ENCODE results near the gene CLCA2. TPM values are rescaled to one million over a fixed set of nuclear protein-coding genes. Genes with fewer than 3 reads are reported as not detected.

The CLCA2 gene
- polyA plus RNA-seq, 1 donor from 2014 or later: not detected

DNA sequence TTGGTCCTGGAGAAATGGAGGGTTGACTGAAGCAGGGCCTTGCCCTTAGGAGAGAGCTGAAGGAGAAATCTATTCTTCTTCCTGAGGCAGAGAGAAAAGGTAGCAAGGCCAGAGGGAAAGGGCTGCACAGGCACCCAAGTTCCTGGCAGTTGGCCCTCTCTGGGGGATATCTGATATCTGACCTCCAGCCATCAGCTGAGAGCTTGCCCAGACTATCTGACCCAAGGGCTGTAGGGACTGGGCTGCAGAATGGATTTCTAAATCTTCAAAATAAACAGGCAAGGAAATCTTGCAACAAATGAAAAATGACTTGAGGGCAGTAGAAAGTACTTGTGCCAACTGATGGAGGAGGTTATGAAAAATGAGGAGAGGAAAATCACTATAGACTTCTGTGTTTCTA, 498 bp upstream of the CLCA2 start:
- Histone ChIP-seq H3K27ac (ENCODE audit: low read length) (no peak overlapping the region), H2AFZ (ENCODE audit: low read depth, low read length) (no peak overlapping the region), H3K4me3 (ENCODE audit: low read length) (no peak overlapping the region), H3F3A (ENCODE audit: insufficient read depth, low read length, poor library complexity, severe bottlenecking) (no peaks in the 10 kb centered on the region), H3K9me2 (ENCODE audit: insufficient read depth, low read length) (no peaks in the 10 kb centered on the region), H3K9ac (ENCODE audit: low read length) (no peak overlapping the region), H3K4me2 (ENCODE audit: low read length) (no peak overlapping the region), H4K20me1 (ENCODE audit: insufficient read depth) (no peaks in the 10 kb centered on the region), H3K36me3 (ENCODE audit: insufficient read depth, low read length) (no peaks in the 10 kb centered on the region), H3K9me3 (ENCODE audit: low read length) (no peaks in the 10 kb centered on the region), H3K79me2 (replicated peaks; ENCODE audit: insufficient read depth, low read length) (no peaks in the 10 kb centered on the region), H3K27me3 (ENCODE audit: insufficient read depth, low read depth, low read length) (no peaks in the 10 kb centered on the region)
- TF ChIP-seq, protein P1, sequence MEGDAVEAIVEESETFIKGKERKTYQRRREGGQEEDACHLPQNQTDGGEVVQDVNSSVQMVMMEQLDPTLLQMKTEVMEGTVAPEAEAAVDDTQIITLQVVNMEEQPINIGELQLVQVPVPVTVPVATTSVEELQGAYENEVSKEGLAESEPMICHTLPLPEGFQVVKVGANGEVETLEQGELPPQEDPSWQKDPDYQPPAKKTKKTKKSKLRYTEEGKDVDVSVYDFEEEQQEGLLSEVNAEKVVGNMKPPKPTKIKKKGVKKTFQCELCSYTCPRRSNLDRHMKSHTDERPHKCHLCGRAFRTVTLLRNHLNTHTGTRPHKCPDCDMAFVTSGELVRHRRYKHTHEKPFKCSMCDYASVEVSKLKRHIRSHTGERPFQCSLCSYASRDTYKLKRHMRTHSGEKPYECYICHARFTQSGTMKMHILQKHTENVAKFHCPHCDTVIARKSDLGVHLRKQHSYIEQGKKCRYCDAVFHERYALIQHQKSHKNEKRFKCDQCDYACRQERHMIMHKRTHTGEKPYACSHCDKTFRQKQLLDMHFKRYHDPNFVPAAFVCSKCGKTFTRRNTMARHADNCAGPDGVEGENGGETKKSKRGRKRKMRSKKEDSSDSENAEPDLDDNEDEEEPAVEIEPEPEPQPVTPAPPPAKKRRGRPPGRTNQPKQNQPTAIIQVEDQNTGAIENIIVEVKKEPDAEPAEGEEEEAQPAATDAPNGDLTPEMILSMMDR (IDR thresholded peaks at IDR 0.05; ENCODE audit: poor library complexity, severe bottlenecking): no peak
- TF ChIP-seq MXI1 (conservative IDR thresholded peaks at IDR 0.05; ENCODE audit: poor library complexity, severe bottlenecking): no peak
- TF ChIP-seq TAF1 (IDR thresholded peaks at IDR 0.05; ENCODE audit: low read depth): no peak
- no peak for TF ChIP-seq SMC3 (conservative IDR thresholded peaks at IDR 0.05; ENCODE audit: poor library complexity)
- TF ChIP-seq, protein P2, sequence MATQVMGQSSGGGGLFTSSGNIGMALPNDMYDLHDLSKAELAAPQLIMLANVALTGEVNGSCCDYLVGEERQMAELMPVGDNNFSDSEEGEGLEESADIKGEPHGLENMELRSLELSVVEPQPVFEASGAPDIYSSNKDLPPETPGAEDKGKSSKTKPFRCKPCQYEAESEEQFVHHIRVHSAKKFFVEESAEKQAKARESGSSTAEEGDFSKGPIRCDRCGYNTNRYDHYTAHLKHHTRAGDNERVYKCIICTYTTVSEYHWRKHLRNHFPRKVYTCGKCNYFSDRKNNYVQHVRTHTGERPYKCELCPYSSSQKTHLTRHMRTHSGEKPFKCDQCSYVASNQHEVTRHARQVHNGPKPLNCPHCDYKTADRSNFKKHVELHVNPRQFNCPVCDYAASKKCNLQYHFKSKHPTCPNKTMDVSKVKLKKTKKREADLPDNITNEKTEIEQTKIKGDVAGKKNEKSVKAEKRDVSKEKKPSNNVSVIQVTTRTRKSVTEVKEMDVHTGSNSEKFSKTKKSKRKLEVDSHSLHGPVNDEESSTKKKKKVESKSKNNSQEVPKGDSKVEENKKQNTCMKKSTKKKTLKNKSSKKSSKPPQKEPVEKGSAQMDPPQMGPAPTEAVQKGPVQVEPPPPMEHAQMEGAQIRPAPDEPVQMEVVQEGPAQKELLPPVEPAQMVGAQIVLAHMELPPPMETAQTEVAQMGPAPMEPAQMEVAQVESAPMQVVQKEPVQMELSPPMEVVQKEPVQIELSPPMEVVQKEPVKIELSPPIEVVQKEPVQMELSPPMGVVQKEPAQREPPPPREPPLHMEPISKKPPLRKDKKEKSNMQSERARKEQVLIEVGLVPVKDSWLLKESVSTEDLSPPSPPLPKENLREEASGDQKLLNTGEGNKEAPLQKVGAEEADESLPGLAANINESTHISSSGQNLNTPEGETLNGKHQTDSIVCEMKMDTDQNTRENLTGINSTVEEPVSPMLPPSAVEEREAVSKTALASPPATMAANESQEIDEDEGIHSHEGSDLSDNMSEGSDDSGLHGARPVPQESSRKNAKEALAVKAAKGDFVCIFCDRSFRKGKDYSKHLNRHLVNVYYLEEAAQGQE (IDR thresholded peaks at IDR 0.05; ENCODE audit: borderline replicate concordance): no peak
- TF ChIP-seq POLR2AphosphoS5 (IDR thresholded peaks at IDR 0.05): no peak
- TF ChIP-seq RAD21 (conservative IDR thresholded peaks at IDR 0.05): no peak
- TF ChIP-seq EP300 (conservative IDR thresholded peaks at IDR 0.05; ENCODE audit: poor library complexity, severe bottlenecking): no peak
- no peak for TF ChIP-seq EZH2 (IDR thresholded peaks at IDR 0.05; ENCODE audit: borderline replicate concordance, insufficient read depth, low read length, poor library complexity, severe bottlenecking)

DNA sequence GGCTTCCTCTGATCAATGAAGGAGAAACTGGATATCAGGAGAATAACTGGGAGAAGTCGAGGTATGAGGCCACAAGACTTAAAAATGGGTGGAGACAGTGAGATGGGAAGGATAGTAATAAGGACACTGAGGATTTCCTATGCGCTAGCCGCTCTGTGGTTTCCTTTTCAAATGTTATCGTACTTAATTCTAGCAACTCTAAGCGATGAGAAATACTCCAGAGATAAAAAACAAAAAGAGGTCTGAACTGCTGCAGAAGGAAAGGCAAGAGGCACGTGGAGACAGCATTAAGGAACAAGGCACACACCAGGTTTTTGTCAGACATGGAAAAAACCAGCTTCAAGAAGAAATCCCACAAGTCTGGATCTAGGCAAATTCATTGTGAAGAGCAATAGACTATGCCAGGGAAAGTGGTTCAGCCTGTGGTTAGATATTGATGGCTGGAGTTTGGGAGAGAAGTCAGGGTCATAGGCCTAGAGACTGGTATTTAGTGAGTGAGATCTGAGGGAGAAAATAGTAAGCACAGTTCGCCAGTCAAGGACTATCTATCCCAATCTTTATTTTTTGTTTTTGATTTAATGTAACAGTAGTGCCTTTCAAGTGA, 5.3 kb downstream of the CLCA2 start:
- Histone ChIP-seq H3K36me3 (ENCODE audit: insufficient read depth, low read length) (no peaks in the 10 kb centered on the region), H3K9me3 (ENCODE audit: low read length) (no peaks in the 10 kb centered on the region), H4K20me1 (ENCODE audit: insufficient read depth) (no peaks in the 10 kb centered on the region), H3K27ac (ENCODE audit: low read length) (no peak overlapping the region), H3K4me3 (ENCODE audit: low read length) (no peak overlapping the region), H3F3A (ENCODE audit: insufficient read depth, low read length, poor library complexity, severe bottlenecking) (no peaks in the 10 kb centered on the region), H2AFZ (ENCODE audit: low read depth, low read length) (no peak overlapping the region), H3K79me2 (replicated peaks; ENCODE audit: insufficient read depth, low read length) (no peaks in the 10 kb centered on the region), H3K9ac (ENCODE audit: low read length) (no peak overlapping the region), H3K9me2 (ENCODE audit: insufficient read depth, low read length) (no peaks in the 10 kb centered on the region), H3K27me3 (ENCODE audit: insufficient read depth, low read depth, low read length) (no peaks in the 10 kb centered on the region), H3K4me2 (ENCODE audit: low read length) (no peak overlapping the region)
- no peak for TF ChIP-seq RAD21 (conservative IDR thresholded peaks at IDR 0.05)

All from neural cell (in vitro differentiated cells).